ENCODE results near the gene TUBGCP2.
"Not testable (repeated sequence)": the region's sequence is repeated elsewhere in the genome, so short reads cannot be mapped to it uniquely, and the experiment has no call there.

Gene TUBGCP2

GRCh38 chr10:133276435-133277201 lies 32.1 kb downstream of the TUBGCP2 start, which contains the start of gene ADAM8:
Gene ADAM8 (minus strand): TSS chr10:133276868. CDS start chr10:133276817, 51 bp downstream.
- peak; percentile 60 to 61 for DNase-seq

GRCh38 chr10:133276100-133276434 lies 32.6 kb downstream of the TUBGCP2 start:
- no peak for DNase-seq

- no peak for DNase-seq
Observed at GRCh38 chr10:133275684-133276092, 33.0 kb downstream of the TUBGCP2 start.

GRCh38 chr10:133274751-133275683 lies 33.7 kb downstream of the TUBGCP2 start:
- DNase-seq: peak; percentile 80 to 82

GRCh38 chr10:133273534-133274143 lies 35.0 kb downstream of the TUBGCP2 start:
- DNase-seq: no peak

GRCh38 chr10:133272964-133273420 lies 35.7 kb downstream of the TUBGCP2 start:
- no peak for DNase-seq

GRCh38 chr10:133272301-133272963 lies 36.2 kb downstream of the TUBGCP2 start:
- DNase-seq: no peak

GRCh38 chr10:133271521-133272300 lies 37.0 kb downstream of the TUBGCP2 start:
- no peak for DNase-seq

GRCh38 chr10:133270773-133271297 lies 37.8 kb downstream of the TUBGCP2 start:
- DNase-seq: no peak

- no peak for DNase-seq
Observed at GRCh38 chr10:133270204-133270603, 38.5 kb downstream of the TUBGCP2 start.

- DNase-seq: no peak
Observed at GRCh38 chr10:133269367-133269766, 39.3 kb downstream of the TUBGCP2 start.

- DNase-seq: no peak
Observed at GRCh38 chr10:133268532-133268931, 40.1 kb downstream of the TUBGCP2 start.

- DNase-seq: no peak
Observed at GRCh38 chr10:133267829-133268228, 40.8 kb downstream of the TUBGCP2 start.

- no peak for DNase-seq
Observed at GRCh38 chr10:133267293-133267692, 41.4 kb downstream of the TUBGCP2 start.

GRCh38 chr10:133266056-133266795 lies 42.4 kb downstream of the TUBGCP2 start:
- DNase-seq: no peak

- not testable (repeated sequence) for DNase-seq
Observed at GRCh38 chr10:133265052-133265451, 43.6 kb downstream of the TUBGCP2 start.

GRCh38 chr10:133264461-133264860 lies 44.2 kb downstream of the TUBGCP2 start:
- DNase-seq: no peak

- DNase-seq: no peak
Observed at GRCh38 chr10:133263674-133264073, 45.0 kb downstream of the TUBGCP2 start.

GRCh38 chr10:133262696-133263095 lies 46.0 kb downstream of the TUBGCP2 start:
- DNase-seq: no peak

- DNase-seq: peak; percentile 80 to 82
Observed at GRCh38 chr10:133261726-133262325, 46.8 kb downstream of the TUBGCP2 start.
